ENCODE measurements around the gene NEURL1B.

The NEURL1B gene

GRCh38 chr5:172644266-172644665, 3.2 kb downstream of the NEURL1B start:
- no peak for TF ChIP-seq CTCF (IDR thresholded peaks at IDR 0.05; ENCODE audit: low read length, missing control alignments)
- no peak for DNase-seq (ENCODE audit: low read depth)
- no peak overlapping the region for H3K4me3 ChIP-seq (replicated peaks; ENCODE audit: low read depth, low read length)

GRCh38 chr5:172644711-172645110, 3.6 kb downstream of the NEURL1B start:
- H3K4me3 ChIP-seq (replicated peaks; ENCODE audit: low read depth, low read length): no peak overlapping the region
- no peak for DNase-seq (ENCODE audit: low read depth)
- TF ChIP-seq CTCF (IDR thresholded peaks at IDR 0.05; ENCODE audit: low read length, missing control alignments): no peak

GRCh38 chr5:172645271-172646055, 4.4 kb downstream of the NEURL1B start:
- TF ChIP-seq CTCF (IDR thresholded peaks at IDR 0.05; ENCODE audit: low read length, missing control alignments): no peak
- H3K4me3 ChIP-seq (replicated peaks; ENCODE audit: low read depth, low read length): no peak overlapping the region
- no peak for DNase-seq (ENCODE audit: low read depth)

DNA sequence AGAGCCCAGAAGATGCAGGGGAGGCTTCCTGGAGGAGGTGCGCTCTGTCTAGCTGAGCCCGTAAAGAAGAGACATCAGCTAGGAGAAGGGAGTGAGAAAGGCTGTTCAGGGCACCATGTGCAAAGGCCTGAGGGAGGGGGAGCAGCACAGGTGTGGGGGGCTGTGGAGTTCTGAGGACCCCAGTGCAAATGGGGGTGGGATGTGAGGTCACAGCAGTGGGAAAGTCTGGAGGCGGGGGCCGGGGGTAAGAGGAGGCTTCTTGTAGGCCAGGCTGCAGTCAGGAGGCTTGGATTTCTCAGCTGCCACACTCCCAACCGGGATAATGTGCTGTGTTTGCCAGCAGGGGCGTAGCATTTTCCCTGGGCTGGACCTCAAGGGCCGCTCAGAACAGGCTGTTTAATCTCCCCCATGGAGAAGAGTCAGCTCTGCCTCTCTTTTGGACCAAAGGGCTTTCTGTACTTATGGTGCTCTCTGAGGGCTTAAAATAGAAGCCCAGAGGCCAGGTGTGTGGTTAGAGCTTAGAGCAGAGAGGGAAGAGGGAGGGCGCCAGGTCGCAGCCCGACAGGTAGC, 5.7 kb downstream of the NEURL1B start:
- DNase-seq (ENCODE audit: low read depth): peak; percentile 41
- no peak overlapping the region for H3K4me3 ChIP-seq (replicated peaks; ENCODE audit: low read depth, low read length)
- TF ChIP-seq CTCF (IDR thresholded peaks at IDR 0.05; ENCODE audit: low read length, missing control alignments): peak; percentile 36

- TF ChIP-seq CTCF (IDR thresholded peaks at IDR 0.05; ENCODE audit: low read length, missing control alignments): no peak
- no peak for DNase-seq (ENCODE audit: low read depth)
Observed at GRCh38 chr5:172647352-172648012, 6.4 kb downstream of the NEURL1B start.

DNA sequence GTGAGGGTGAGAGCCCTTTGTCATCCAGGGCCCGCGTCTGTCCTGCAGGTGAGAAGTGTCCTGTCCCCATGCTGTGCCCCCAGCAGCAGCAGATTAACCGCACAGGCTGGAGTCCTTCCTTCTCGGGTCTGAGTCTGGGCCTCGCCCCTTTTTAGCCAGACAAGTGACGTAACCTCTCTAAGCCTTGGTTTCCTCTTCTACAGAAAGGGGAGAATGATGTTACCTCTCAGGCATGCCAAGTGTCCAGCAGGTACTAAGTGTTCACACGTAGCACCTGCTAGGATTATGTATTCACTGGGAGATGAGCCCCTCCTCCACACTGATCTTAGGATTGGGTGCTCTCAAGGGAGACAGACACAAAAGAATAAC, 6.9 kb downstream of the NEURL1B start:
- no peak for DNase-seq (ENCODE audit: low read depth)
- TF ChIP-seq CTCF (IDR thresholded peaks at IDR 0.05; ENCODE audit: low read length, missing control alignments): no peak
- no peak overlapping the region for H3K4me3 ChIP-seq (replicated peaks; ENCODE audit: low read depth, low read length)

More at GRCh38 chr5:172647352-172648012, 6.4 kb downstream of the NEURL1B start:
- H3K4me3 ChIP-seq (replicated peaks; ENCODE audit: low read depth, low read length): no peak overlapping the region

Data from fibroblast of pulmonary artery (primary cell).